GM12873 (cell line): ENCODE data around the gene BUB1.

ENCODE experiments used
- TF ChIP-seq, protein P1 (sequence below): IDR thresholded peaks from 2 replicates; pipeline ENCODE4 v1.5.1; 2012; ENCODE audit warnings: low read depth, mild to moderate bottlenecking, moderate library complexity, low read length, control low read depth; ENCODE audit not compliant: insufficient read depth; ENCODE audit errors: missing control alignments

BUB1 gene

GRCh38 chr2:110707386-110707965 is 29.6 kb upstream of the BUB1 start:
- TF ChIP-seq, protein P1, sequence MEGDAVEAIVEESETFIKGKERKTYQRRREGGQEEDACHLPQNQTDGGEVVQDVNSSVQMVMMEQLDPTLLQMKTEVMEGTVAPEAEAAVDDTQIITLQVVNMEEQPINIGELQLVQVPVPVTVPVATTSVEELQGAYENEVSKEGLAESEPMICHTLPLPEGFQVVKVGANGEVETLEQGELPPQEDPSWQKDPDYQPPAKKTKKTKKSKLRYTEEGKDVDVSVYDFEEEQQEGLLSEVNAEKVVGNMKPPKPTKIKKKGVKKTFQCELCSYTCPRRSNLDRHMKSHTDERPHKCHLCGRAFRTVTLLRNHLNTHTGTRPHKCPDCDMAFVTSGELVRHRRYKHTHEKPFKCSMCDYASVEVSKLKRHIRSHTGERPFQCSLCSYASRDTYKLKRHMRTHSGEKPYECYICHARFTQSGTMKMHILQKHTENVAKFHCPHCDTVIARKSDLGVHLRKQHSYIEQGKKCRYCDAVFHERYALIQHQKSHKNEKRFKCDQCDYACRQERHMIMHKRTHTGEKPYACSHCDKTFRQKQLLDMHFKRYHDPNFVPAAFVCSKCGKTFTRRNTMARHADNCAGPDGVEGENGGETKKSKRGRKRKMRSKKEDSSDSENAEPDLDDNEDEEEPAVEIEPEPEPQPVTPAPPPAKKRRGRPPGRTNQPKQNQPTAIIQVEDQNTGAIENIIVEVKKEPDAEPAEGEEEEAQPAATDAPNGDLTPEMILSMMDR = no peak

GRCh38 chr2:110702514-110703380 is 24.9 kb upstream of the BUB1 start:
- TF ChIP-seq, protein P1 = no peak

- TF ChIP-seq, protein P1 = no peak
Measured at GRCh38 chr2:110691612-110692258, 13.9 kb upstream of the BUB1 start.

DNA sequence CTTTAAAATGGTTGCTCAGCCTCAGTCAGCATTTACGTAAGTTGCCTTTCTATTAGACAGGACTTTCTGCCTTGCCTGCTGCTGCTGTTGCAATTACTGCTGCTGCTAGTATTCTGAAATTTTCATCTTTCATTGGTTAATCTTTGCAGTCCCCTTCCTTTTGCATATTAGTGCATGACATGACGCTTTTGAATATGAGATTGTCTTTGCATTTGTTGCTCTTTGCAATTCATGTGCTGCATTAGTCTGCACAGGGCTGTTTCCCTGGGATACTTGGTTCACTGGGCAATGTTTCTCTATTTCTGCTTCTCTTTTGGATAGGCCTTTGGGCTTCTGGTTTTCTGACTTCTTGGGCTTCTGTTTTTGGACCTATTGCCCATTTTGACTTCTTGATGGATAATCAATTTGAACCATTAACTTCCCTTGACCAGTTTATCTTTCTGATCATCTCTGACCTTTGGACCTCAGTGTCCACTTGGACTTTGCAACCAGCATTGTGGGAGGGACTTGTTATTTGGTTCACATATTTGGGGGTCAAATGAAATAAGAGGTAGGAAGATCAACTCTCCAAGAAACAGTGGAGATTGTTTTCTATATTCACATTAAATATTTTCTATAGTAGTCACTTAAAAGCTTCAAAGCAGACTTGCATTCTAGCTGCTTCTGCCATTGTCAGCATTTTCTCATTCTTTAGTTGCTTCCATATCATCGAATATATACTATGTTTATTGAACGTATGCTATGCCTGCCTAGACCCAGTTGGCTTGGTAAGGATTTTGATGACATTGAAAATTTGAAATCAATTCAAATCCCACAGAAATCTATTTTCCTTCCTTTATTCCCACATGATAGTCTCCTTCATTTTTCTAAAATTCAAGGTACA is 12.5 kb upstream of the BUB1 start:
- TF ChIP-seq, protein P1 = no peak

GRCh38 chr2:110688594-110689091 is 10.8 kb upstream of the BUB1 start:
- TF ChIP-seq, protein P1 = no peak

GRCh38 chr2:110682872-110683271 is 5.0 kb upstream of the BUB1 start:
- TF ChIP-seq, protein P1 = no peak
